ENCODE data around the gene KDM6A.
"Not testable (repeated sequence)": the region's sequence is repeated elsewhere in the genome, so short reads cannot be mapped to it uniquely, and the experiment has no call there.

The KDM6A gene

GRCh38 chrX:44908827-44909226 is 35.8 kb downstream of the KDM6A start:
- H3K4me3 ChIP-seq (replicated peaks; ENCODE audit: low read depth, low read length) = no peak overlapping the region
- no peak for TF ChIP-seq CTCF (IDR thresholded peaks at IDR 0.05; ENCODE audit: low read length, missing control alignments)
- DNase-seq (ENCODE audit: low read depth) = no peak

GRCh38 chrX:44910508-44910907 is 37.5 kb downstream of the KDM6A start:
- DNase-seq (ENCODE audit: low read depth); H3K4me3 ChIP-seq (replicated peaks; ENCODE audit: low read depth, low read length): not testable (repeated sequence)

GRCh38 chrX:44911074-44911600 is 38.1 kb downstream of the KDM6A start:
- not testable (repeated sequence) for H3K4me3 ChIP-seq (replicated peaks; ENCODE audit: low read depth, low read length); DNase-seq (ENCODE audit: low read depth)

- TF ChIP-seq CTCF (IDR thresholded peaks at IDR 0.05; ENCODE audit: low read length, missing control alignments) = no peak
- no peak for DNase-seq (ENCODE audit: low read depth)
- no peak overlapping the region for H3K4me3 ChIP-seq (replicated peaks; ENCODE audit: low read depth, low read length)
Observed at GRCh38 chrX:44913656-44914531, 40.9 kb downstream of the KDM6A start.

- no peak for TF ChIP-seq CTCF (IDR thresholded peaks at IDR 0.05; ENCODE audit: low read length, missing control alignments)
- peak; percentile 48 for DNase-seq (ENCODE audit: low read depth)
Observed at GRCh38 chrX:44914532-44915198, 41.7 kb downstream of the KDM6A start.

GRCh38 chrX:44915361-44915868 is 42.4 kb downstream of the KDM6A start:
- no peak for TF ChIP-seq CTCF (IDR thresholded peaks at IDR 0.05; ENCODE audit: low read length, missing control alignments)
- peak; percentile 33 for DNase-seq (ENCODE audit: low read depth)
- peak overlapping the region; percentile 47 for H3K4me3 ChIP-seq (replicated peaks; ENCODE audit: low read depth, low read length)

More at GRCh38 chrX:44914532-44915198, 41.7 kb downstream of the KDM6A start:
- H3K4me3 ChIP-seq (replicated peaks; ENCODE audit: low read depth, low read length) = peak overlapping the region; percentile 47

GRCh38 chrX:44918722-44919121 is 45.7 kb downstream of the KDM6A start:
- no peak overlapping the region for H3K4me3 ChIP-seq (replicated peaks; ENCODE audit: low read depth, low read length)
- DNase-seq (ENCODE audit: low read depth) = no peak
- TF ChIP-seq CTCF (IDR thresholded peaks at IDR 0.05; ENCODE audit: low read length, missing control alignments) = no peak
